HepG2 (cell line): ENCODE results near the gene TBC1D2B. TPM values are rescaled to one million over a fixed set of nuclear protein-coding genes. Genes with fewer than 3 reads are reported as not detected.

Source experiments
- ATAD3A ChIP-seq: sonication (generic); formaldehyde crosslinking; IDR thresholded peaks from 2 replicates; pipeline ENCODE4 v1.4.0; 2020; ENCODE audit warnings: missing genetic modification reagents
- ATF4 ChIP-seq, 2 experiments: fragments of 450-650 bp in 1 of 2; sonication (generic) in 1 of 2; formaldehyde crosslinking; IDR thresholded peaks; 2 replicates each; pipeline versions ENCODE4 v1.5.0 to v1.8.0; 2020 to 2022; ENCODE audit warnings: mild to moderate bottlenecking in 1 of 2, missing genetic modification reagents in 1 of 2
- CENPX ChIP-seq: sonication (generic); formaldehyde crosslinking; IDR thresholded peaks from 2 replicates; pipeline ENCODE4 v1.9.0; 2021; ENCODE audit warnings: mild to moderate bottlenecking, missing genetic modification reagents, moderate library complexity
- FOXJ3 ChIP-seq: sonication (generic); formaldehyde crosslinking; IDR thresholded peaks from 2 replicates; pipeline ENCODE4 v1.4.0; 2020; ENCODE audit warnings: missing genetic modification reagents, mild to moderate bottlenecking, borderline replicate concordance
- GATA4 ChIP-seq: sonication (generic); IDR thresholded peaks from 2 replicates; pipeline ENCODE4 v1.6.1; 2016; ENCODE audit warnings: antibody characterized with exemption, low read depth, borderline replicate concordance
- KAT8 ChIP-seq: IDR thresholded peaks from 2 replicates; pipeline ENCODE4 v1.6.1; 2016; ENCODE audit warnings: missing genetic modification reagents, missing compliant biosample characterization
- MAFF ChIP-seq: IDR thresholded peaks from 2 replicates; pipeline ENCODE4 v1.6.1; 2011; ENCODE audit warnings: low read depth, low read length, improper control_type of control experiment
- SOX6 ChIP-seq, 2 experiments: fragments of 450-650 bp in 1 of 2; sonication (generic) in 1 of 2; formaldehyde crosslinking in 1 of 2; IDR thresholded peaks; 2 replicates each; pipeline versions ENCODE4 v1.4.0 to v1.6.1; 2017 to 2020; ENCODE audit warnings: antibody characterized with exemption in 1 of 2, mild to moderate bottlenecking in 1 of 2, missing genetic modification reagents in 1 of 2
- SPEN ChIP-seq: sonication (generic); formaldehyde crosslinking; IDR thresholded peaks from 2 replicates; pipeline ENCODE4 v1.5.1; 2020; ENCODE audit warnings: low read depth, mild to moderate bottlenecking, missing genetic modification reagents
- ZNF44 ChIP-seq: sonication (generic); formaldehyde crosslinking; IDR thresholded peaks from 2 replicates; pipeline ENCODE4 v1.5.1; 2020; ENCODE audit warnings: mild to moderate bottlenecking, missing genetic modification reagents
- ZNF619 ChIP-seq: sonication (generic); formaldehyde crosslinking; IDR thresholded peaks from 2 replicates; pipeline ENCODE4 v1.4.0; 2020; ENCODE audit warnings: mild to moderate bottlenecking, missing genetic modification reagents
- polyA plus RNA-seq, 8 experiments: library from polyadenylated mRNA; depleted of rRNA in 3 of 8; stranded (reverse) in 7 of 8; unstranded in 1 of 8; fragments of >200 nt; fragmentation: Illumina TruSeq in 4 of 8; extraction: Trizol in 4 of 8; gene quantifications; 2 replicates each; pipeline versions ENCODE4 v1.2.1 to v1.2.3, GENCODE V29; 2011 to 2016; ENCODE audit warnings: low read depth in 4 of 8, missing spikeins in 1 of 8, mixed read lengths in 1 of 8; ENCODE audit not compliant: insufficient read depth in 1 of 8
- total RNA-seq, 5 experiments: library from RNA; depleted of rRNA; stranded (reverse); fragments of >200 nt; fragmentation: Illumina TruSeq; extraction: Trizol; gene quantifications; 2 replicates each; pipeline ENCODE4 v1.2.3, GENCODE V29; 2016; ENCODE audit warnings: low read depth in 1 of 5
- TF ChIP-seq, protein P1 (sequence below): sonication (generic); formaldehyde crosslinking; IDR thresholded peaks from 2 replicates; pipeline ENCODE4 v1.5.0; 2020; ENCODE audit warnings: mild to moderate bottlenecking, missing genetic modification reagents, borderline replicate concordance
- TF ChIP-seq, protein P2 (sequence below): sonication (generic); formaldehyde crosslinking; IDR thresholded peaks from 2 replicates; pipeline ENCODE4 v1.5.0; 2020; ENCODE audit warnings: missing genetic modification reagents
- TF ChIP-seq, protein P3 (sequence below): IDR thresholded peaks from 2 replicates; pipeline ENCODE4 v1.6.1; 2018; ENCODE audit warnings: missing genetic modification reagents
- TF ChIP-seq, protein P4 (sequence below): IDR thresholded peaks from 2 replicates; pipeline ENCODE4 v1.6.1; 2012; ENCODE audit warnings: inconsistent platforms
- TF ChIP-seq, protein P5 (sequence below): sonication (generic); formaldehyde crosslinking; IDR thresholded peaks from 2 replicates; pipeline ENCODE4 v1.9.0; 2021; ENCODE audit warnings: missing genetic modification reagents, mild to moderate bottlenecking, borderline replicate concordance

Gene TBC1D2B
- total and polyA plus RNA-seq, 2 of the 13 experiments (the other 11 are each of a cell fraction or from before 2014, with no cell fraction given), result 10.1 to 14.4 TPM

GRCh38 chr15:78035861-78036476 is 41.5 kb downstream of the TBC1D2B start (continued):
- TF ChIP-seq, protein P1, sequence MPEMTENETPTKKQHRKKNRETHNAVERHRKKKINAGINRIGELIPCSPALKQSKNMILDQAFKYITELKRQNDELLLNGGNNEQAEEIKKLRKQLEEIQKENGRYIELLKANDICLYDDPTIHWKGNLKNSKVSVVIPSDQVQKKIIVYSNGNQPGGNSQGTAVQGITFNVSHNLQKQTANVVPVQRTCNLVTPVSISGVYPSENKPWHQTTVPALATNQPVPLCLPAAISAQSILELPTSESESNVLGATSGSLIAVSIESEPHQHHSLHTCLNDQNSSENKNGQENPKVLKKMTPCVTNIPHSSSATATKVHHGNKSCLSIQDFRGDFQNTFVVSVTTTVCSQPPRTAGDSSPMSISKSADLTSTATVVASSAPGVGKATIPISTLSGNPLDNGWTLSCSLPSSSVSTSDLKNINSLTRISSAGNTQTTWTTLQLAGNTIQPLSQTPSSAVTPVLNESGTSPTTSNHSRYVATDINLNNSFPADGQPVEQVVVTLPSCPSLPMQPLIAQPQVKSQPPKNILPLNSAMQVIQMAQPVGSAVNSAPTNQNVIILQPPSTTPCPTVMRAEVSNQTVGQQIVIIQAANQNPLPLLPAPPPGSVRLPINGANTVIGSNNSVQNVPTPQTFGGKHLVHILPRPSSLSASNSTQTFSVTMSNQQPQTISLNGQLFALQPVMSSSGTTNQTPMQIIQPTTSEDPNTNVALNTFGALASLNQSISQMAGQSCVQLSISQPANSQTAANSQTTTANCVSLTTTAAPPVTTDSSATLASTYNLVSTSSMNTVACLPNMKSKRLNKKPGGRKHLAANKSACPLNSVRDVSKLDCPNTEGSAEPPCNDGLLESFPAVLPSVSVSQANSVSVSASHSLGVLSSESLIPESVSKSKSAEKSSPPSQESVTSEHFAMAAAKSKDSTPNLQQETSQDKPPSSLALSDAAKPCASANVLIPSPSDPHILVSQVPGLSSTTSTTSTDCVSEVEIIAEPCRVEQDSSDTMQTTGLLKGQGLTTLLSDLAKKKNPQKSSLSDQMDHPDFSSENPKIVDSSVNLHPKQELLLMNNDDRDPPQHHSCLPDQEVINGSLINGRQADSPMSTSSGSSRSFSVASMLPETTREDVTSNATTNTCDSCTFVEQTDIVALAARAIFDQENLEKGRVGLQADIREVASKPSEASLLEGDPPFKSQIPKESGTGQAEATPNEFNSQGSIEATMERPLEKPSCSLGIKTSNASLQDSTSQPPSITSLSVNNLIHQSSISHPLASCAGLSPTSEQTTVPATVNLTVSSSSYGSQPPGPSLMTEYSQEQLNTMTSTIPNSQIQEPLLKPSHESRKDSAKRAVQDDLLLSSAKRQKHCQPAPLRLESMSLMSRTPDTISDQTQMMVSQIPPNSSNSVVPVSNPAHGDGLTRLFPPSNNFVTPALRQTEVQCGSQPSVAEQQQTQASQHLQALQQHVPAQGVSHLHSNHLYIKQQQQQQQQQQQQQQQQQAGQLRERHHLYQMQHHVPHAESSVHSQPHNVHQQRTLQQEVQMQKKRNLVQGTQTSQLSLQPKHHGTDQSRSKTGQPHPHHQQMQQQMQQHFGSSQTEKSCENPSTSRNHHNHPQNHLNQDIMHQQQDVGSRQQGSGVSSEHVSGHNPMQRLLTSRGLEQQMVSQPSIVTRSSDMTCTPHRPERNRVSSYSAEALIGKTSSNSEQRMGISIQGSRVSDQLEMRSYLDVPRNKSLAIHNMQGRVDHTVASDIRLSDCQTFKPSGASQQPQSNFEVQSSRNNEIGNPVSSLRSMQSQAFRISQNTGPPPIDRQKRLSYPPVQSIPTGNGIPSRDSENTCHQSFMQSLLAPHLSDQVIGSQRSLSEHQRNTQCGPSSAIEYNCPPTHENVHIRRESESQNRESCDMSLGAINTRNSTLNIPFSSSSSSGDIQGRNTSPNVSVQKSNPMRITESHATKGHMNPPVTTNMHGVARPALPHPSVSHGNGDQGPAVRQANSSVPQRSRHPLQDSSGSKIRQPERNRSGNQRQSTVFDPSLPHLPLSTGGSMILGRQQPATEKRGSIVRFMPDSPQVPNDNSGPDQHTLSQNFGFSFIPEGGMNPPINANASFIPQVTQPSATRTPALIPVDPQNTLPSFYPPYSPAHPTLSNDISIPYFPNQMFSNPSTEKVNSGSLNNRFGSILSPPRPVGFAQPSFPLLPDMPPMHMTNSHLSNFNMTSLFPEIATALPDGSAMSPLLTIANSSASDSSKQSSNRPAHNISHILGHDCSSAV, result no peak
- TF ChIP-seq SOX6 (IDR thresholded peaks at IDR 0.05) (no peak), SOX6 (CRISPR knock-in tag; IDR thresholded peaks at IDR 0.05) (peak; percentile 58), ATF4 (CRISPR knock-in tag; IDR thresholded peaks at IDR 0.05) (no peak), FOXJ3 (CRISPR knock-in tag) (no peak), ZNF44 (CRISPR knock-in tag) (no peak), ZNF619 (CRISPR knock-in tag) (no peak), KAT8 (CRISPR knock-in tag) (no peak), CENPX (CRISPR knock-in tag) (no peak), MAFF (no peak), GATA4 (no peak; the same call in 1 of the 2 replicates), SPEN (no peak), ATAD3A (CRISPR knock-in tag) (no peak)
- TF ChIP-seq, protein P2, sequence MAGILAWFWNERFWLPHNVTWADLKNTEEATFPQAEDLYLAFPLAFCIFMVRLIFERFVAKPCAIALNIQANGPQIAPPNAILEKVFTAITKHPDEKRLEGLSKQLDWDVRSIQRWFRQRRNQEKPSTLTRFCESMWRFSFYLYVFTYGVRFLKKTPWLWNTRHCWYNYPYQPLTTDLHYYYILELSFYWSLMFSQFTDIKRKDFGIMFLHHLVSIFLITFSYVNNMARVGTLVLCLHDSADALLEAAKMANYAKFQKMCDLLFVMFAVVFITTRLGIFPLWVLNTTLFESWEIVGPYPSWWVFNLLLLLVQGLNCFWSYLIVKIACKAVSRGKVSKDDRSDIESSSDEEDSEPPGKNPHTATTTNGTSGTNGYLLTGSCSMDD (CRISPR knock-in tag), result no peak
- TF ChIP-seq, protein P3, sequence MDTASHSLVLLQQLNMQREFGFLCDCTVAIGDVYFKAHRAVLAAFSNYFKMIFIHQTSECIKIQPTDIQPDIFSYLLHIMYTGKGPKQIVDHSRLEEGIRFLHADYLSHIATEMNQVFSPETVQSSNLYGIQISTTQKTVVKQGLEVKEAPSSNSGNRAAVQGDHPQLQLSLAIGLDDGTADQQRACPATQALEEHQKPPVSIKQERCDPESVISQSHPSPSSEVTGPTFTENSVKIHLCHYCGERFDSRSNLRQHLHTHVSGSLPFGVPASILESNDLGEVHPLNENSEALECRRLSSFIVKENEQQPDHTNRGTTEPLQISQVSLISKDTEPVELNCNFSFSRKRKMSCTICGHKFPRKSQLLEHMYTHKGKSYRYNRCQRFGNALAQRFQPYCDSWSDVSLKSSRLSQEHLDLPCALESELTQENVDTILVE, result peak; percentile 73
- TF ChIP-seq, protein P4, sequence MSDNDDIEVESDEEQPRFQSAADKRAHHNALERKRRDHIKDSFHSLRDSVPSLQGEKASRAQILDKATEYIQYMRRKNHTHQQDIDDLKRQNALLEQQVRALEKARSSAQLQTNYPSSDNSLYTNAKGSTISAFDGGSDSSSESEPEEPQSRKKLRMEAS, result 0 out of 2 replicates have a peak, but pooled peaks have one; percentile 17
- TF ChIP-seq, protein P5, sequence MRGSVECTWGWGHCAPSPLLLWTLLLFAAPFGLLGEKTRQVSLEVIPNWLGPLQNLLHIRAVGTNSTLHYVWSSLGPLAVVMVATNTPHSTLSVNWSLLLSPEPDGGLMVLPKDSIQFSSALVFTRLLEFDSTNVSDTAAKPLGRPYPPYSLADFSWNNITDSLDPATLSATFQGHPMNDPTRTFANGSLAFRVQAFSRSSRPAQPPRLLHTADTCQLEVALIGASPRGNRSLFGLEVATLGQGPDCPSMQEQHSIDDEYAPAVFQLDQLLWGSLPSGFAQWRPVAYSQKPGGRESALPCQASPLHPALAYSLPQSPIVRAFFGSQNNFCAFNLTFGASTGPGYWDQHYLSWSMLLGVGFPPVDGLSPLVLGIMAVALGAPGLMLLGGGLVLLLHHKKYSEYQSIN (CRISPR knock-in tag), result no peak
